C4-2B (cell line): ENCODE measurements around the gene PNCK.
"Not testable (repeated sequence)": the region's sequence is repeated elsewhere in the genome, so short reads cannot be mapped to it uniquely, and the experiment has no call there.

Experiments
- H3K27ac ChIP-seq: fragments of 450-650 bp; 2 replicates; pipeline ENCODE4 v1.5.1; 2017
- CTCF ChIP-seq: fragments of 450-650 bp; conservative IDR thresholded peaks from 2 replicates; pipeline ENCODE4 v1.5.1; 2017; ENCODE audit warnings: mild to moderate bottlenecking
- ZFX ChIP-seq: fragments of 450-650 bp; IDR thresholded peaks from 2 replicates; pipeline ENCODE4 v1.6.1; 2017

PNCK gene

GRCh38 chrX:153702336-153703035 lies 28.9 kb upstream of the PNCK start:
- TF ChIP-seq CTCF (no peak), ZFX (no peak)

DNA sequence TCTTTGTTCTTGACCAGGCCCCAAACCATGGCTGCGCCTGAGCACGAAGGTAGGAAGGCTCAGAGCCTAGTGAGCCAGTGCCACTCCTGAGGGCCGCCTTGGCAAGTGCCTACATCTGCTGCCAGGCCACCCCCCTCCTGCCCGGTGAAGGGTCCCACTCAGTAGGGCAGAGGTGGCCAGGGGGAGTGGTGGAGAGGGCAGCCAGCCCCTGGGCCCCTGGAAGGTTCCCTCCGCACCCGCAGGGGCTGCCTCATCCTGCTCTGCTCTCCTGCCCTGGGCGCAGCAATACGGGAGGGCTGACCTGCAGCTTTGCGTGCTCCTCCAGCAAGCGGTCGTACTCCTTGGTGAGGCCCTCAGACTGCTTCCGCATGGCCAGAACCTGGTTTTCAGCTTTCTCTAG lies 28.1 kb upstream of the PNCK start:
- TF ChIP-seq ZFX (no peak), CTCF (no peak)
- H3K27ac ChIP-seq, result peak overlapping the region; percentile 90

More at GRCh38 chrX:153702336-153703035, 28.9 kb upstream of the PNCK start:
- H3K27ac ChIP-seq, result peak overlapping the region; percentile 90

DNA sequence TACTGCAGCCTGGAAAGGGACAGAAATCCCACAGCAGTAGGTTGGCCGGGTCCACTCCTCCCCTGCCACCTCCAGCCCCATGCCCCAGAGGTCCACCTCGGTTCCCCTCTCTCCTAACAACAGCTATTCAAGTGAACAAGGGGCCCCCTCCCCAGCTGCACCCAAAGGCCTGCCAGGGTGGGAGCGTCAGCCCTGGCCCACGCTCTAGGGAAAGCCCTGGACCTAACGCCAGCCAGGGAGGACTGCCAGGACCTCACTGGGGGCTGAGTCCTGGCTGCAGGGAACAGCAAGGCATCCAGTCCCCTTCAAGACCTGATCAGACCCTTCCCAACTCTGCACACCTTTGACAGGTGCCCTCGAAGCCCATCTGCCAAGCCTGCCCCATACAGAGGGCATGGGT lies 27.4 kb upstream of the PNCK start:
- TF ChIP-seq ZFX (no peak), CTCF (no peak)
- peak overlapping the region; percentile 90 for H3K27ac ChIP-seq

DNA sequence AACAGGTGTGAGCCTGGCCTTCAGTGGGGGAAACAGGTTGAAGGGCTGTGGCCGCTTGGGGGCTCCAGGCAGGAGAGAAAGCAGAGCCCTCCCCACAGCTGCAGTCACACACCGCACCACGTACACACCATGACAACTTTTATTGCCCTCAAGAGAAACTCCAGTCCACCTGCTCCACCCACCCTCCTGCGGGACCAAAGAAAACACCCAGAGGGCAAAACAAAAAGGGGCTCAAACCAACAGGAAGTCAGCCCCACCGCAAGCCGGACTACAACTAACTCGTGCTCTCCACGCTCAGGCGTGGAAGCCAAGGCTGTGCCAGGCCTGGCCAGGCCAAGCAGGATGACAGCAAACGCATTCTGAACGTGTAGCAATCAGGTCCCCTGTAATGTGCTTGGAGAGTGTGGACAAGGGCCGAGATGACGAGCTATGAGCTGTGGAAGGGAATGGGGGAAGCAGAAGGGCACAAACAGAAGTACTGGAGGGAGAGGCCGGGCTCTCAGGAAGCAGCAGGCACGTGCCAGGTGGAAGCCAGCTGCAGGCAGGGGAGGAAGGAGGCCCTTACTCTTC lies 26.8 kb upstream of the PNCK start:
- H3K27ac ChIP-seq, result peak overlapping the region; percentile 90
- TF ChIP-seq CTCF (no peak), ZFX (no peak)

GRCh38 chrX:153699784-153700371 lies 26.3 kb upstream of the PNCK start:
- H3K27ac ChIP-seq, result peak overlapping the region; percentile 90

- H3K27ac ChIP-seq, result peak overlapping the region; percentile 90
Measured at GRCh38 chrX:153699210-153699783, 25.7 kb upstream of the PNCK start.

- TF ChIP-seq ZFX (no peak), CTCF (no peak)
Measured at GRCh38 chrX:153697924-153698865, 24.6 kb upstream of the PNCK start.

DNA sequence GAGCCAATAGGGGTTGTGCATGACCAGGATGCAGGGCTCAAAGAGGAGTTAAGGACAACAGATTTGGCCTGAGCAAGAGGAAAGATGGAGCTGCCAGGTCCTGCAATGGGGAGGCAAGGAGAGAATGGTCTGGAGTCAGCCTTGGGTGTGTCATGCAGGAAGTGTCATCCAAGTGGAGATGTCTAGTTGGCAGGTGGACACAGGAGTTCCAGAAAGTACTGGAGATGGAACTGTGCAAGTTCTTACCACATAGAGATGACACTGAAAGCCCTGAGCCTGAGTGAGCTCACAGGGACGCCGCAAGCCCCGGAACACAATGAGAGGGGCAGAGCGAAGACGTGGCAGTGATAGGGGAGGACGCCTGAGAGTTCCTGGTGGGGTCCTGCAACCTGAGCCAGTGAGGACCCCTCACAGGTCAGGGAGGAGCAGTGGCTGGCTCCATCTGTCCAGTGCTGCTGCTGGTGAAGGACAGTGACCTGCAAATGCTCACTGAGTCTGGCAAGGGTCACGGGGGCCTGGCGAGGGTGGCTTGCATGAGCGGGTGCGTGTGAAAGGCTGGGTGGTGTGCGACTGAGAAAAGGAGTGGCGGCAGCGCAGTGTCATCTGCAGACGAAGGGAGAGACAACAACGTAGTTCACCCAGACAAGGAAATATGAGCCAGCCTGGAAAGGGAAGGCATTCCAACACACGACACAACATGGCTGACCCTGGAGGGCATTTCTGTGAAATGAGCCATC lies 23.5 kb upstream of the PNCK start:
- not testable (repeated sequence) for H3K27ac ChIP-seq

More at GRCh38 chrX:153697924-153698865, 24.6 kb upstream of the PNCK start:
- H3K27ac ChIP-seq, result peak overlapping the region; percentile 90

GRCh38 chrX:153696538-153696937 lies 22.9 kb upstream of the PNCK start:
- H3K27ac ChIP-seq, result not testable (repeated sequence)
